Epithelial cell of prostate (primary cell): ENCODE measurements around the gene FAM131C.
A peak's percentile ranks its signal among the peaks of the same experiment; 100 is the strongest.

Experiments used
- DNase-seq: peaks from one replicate; pipeline ENCODE4 v3.0.0-alpha.2; 2011; ENCODE audit warnings: low read depth, low spot score
- H3K27ac ChIP-seq: fragments of 450-650 bp; 2 replicates; pipeline ENCODE4 v1.5.1; 2017; ENCODE audit warnings: mild to moderate bottlenecking

FAM131C gene

DNA sequence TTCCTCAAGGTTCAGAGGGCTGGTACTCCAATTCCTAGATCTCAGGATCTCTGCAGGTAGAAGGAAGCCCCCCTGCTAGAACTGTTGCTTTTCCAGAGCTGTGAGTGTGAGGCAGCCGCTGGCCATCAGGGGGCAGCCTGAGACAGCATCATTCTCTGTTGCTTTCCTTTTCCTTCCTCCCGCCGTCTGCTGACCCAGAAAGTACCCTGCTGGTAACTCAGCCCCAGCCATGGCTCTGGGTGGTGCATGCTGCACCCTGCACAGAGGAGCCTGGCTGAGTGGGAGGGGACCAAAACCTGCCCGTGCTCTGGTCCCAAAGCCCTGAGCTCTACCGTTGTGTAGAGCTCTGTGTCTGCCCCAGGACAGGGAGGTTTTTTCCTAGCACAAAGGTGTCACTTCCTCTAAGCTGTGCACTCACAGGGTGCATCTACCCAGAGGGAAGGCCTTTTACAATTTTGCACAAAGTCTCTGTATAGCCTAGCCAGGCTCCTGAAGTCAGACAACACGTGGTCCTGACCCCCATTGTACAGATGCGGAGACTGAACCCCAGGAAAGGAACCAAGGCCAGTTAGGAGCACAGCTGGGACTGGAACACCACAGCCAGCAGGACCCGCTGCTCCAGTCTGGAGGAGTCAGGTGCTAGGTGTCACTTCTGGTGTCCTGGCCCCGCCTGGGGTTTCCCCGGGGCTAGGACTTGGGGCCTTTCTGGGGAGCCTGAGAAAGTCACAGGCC, 5.6 kb upstream of the FAM131C start:
- H3K27ac ChIP-seq, result no peak overlapping the region
- DNase-seq, result no peak

DNA sequence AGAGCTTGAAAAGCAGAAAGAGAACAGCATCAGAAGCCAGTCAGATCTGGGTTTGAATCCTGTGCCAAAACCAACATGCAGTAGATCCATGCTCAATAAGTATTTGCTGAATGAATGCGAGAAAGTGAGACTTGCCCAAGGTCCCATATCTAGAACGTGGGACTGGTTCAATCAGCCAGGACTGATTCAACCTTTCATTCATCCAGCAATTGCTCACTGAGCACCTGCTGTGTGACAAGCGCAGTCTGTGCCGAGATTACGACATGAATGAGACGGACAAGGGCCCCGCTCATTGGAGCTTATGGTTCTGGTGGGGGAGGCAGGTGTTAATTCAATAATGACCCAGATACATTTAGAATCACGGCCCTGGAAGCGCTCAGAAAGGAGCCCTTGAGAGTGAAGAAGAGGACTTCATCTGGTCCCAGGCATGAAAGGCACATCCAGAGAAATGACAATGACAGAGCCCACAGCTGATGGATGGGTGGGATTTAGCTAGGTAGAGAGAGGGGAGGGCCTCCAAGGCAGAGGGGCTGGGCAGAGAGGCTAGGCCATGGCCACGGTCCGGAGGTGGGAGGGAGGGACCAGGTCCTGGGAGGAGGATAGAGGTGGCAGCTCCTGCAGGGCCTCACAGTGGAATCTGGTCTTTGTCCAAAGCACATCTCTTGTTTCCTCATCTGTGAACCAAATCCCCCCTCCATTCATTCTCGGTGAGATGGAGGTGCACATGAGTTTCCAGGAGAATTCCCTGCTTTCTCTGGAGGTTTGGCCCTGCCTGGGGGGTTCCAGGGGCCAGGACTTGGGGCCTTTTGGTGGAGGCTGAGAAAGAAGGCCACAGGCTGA, 4.2 kb upstream of the FAM131C start:
- DNase-seq, result no peak
- no peak overlapping the region for H3K27ac ChIP-seq

DNA sequence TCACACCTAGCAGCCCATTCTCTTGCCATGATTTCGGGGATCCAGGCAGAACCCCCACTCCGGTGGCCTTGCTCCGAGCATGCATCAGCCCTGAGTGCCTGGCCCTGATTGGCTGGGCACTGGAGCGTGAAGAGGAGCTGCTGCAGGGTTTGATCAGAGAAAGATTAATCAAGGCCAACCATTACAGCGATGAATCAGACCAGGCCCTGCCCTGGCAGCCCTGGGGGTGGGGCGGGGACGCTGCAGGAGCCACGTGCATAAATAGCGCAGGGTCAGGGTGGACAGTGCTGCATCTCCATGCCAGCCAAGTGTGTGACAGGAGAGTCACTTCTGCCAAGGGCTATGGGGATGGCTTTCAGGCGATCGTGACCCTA, 3.4 kb upstream of the FAM131C start:
- DNase-seq, result no peak
- H3K27ac ChIP-seq, result peak overlapping the region; percentile 52

DNA sequence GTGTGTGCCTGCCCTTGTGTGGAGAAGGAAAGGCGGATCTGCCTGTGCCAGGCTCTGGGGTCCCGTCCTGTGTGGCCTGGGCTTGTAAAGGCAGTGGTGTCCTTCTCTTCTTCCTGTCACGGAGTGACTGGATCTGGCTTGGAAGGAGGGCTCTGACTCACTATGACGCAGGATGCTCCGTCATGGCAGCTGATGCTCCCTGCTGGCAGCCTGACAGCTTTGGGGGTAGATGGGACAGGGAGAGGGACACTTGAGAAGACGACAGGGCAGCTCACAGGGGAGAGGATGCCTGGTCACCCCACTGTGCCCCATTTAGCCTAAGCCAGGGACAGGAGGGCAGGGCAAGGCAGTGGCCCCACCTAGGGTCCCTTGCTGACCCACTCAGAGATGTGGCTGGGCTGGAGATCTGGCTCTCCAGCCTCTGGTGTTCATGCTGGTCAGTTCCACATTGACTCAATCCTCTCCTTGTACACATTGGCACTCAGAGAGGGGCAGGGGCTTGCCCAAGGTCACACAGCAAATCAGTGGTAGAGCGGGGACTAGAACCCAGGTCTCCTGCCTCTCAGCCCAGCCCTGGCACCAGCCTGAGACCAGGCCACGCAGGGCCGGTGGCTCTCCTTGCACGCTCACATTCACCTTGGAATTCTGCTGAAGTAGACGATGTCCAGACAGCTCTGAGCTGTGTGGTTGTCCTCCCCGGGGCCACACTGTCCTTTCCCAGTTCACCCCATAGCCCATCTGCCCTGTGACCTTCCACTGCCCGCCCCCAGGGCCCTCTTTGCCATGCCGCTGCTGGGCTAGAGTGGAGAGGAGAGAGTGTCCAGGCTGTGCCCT, 2.8 kb upstream of the FAM131C start:
- DNase-seq, result peak; percentile 55
- peak overlapping the region; percentile 52 for H3K27ac ChIP-seq

DNA sequence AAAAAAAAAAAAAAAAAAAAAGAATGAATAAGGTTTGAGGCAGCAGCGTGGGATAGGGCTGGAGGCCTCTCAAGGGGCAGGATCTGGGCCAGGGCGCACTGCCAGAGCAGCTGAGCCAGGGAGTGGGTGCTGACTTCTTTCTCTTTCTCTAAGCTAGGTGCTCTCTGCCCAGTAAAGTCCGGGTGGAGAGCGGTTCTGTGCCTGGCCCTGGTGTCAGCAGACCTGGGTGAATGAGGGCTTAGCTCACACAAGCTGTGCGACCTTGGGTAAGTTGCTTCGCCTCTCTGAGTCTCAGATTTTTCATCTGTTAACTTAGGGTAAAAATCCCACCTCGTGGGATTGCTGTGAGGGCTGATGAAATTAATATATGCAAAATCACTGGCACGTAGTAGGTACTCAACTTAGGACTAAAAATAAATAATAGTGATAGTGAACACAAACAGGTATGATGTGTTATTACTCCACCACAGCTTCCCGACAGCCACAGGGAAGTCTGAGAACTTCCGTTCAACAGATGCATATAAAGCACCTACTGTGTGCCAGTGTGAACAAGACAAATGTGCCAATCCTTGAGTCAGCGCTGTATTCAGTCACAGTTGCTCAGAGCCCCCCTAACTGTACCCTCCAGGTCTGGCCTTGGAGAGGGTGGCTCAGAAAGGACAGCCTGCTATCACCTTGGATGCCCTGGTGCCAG, 2.0 kb upstream of the FAM131C start:
- peak overlapping the region; percentile 52 for H3K27ac ChIP-seq
- DNase-seq, result no peak

DNA sequence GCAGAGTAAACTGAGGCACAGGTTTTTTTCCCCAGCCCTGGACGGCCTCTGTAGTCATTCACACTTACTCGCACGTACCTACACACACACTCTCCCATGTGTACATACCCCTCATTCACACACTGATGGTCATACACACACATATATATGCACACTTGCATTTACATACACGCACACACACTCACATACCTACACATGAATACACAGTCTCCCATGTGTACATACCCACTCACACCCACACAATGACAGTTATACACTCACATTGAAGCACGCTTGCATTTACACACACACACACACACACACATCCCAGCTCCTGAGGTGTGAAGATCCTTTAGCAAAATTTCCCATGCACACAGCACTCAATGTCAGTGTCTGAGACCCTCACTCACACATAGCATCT, 766 bp upstream of the FAM131C start:
- no peak overlapping the region for H3K27ac ChIP-seq
- DNase-seq, result no peak

DNA sequence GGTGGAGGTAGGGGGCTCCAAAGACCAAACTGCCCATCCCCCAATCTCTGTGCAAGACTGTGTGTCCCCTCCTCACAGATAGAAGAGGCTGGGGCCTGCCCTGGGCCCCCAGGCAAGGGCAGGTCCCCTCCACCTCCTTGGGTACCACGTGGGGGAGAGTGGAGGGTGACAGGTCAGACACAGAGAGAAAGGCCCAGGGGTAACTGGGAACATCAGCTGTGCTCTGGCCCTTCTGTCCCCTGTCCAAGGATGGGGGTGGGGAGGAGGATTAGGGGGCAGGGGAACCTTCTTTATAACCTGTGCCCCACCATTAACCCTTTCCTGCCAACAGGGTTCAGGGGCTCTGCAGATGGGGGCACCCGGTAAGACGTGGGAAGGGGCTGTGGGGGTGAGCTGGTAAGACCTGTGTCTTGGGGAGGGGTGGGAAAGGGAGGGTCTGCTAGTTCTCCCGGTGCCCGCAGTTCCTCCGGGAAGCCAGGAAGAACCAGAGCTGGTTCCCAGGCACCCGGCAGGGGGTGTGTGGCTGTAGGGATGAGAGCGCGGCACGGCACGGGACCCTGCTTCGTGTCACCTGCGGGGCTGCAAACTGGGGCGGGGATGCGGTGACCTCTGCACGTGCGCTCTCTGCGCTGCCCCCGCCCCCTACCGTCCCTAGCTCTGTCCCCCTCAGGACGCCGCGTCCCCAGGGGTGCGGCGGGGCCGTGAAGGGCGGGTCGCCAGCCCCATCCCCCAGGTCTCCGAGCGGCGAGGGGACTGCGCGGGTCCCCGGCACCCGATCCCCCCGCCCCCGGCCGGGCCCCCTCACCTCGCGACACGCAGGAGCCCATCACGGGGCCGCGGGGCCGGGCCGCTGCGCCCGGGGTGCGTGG, 601 bp downstream of the FAM131C start:
- DNase-seq, result no peak
- H3K27ac ChIP-seq, result no peak overlapping the region

DNA sequence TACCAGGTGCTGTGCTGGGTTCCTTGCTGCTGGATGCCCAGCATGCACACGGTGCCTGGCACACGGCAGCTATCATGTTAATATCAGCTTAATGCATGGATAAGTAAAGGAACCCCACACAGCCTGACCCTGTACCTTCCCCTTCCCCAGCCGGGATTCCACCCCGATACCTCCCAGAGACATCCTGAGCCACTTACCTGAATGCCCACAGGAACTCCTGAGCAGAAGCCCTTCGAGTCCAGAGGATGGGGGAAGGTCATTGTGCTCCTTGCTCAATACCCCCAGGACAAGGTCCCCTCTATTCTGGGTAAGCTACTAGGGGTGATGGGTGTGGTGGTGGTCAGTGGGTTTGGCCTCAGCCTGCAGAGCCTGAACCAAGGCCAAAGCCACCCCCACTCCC, 1.4 kb downstream of the FAM131C start:
- no peak for DNase-seq
- H3K27ac ChIP-seq, result no peak overlapping the region

DNA sequence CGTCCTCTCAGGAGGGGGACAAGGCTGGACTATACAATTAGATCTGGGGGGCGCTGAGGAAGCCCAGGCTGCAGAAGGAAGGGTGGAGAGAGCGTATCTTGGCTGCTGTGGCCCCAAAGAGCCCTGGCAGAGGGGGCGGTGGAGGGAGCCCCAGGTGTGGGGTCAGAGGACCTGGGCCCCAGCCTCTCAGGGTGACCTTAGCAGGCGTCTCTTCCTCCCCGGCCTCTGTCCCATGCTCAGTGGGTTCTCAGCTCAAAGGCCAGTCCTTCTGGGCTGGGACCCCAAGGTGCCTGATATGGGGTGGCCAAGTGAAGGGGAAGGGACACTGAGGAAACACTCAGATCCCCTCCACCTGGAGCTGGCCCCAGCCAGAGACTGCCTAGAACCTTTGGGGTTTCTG, 1.8 kb downstream of the FAM131C start:
- no peak overlapping the region for H3K27ac ChIP-seq
- no peak for DNase-seq

DNA sequence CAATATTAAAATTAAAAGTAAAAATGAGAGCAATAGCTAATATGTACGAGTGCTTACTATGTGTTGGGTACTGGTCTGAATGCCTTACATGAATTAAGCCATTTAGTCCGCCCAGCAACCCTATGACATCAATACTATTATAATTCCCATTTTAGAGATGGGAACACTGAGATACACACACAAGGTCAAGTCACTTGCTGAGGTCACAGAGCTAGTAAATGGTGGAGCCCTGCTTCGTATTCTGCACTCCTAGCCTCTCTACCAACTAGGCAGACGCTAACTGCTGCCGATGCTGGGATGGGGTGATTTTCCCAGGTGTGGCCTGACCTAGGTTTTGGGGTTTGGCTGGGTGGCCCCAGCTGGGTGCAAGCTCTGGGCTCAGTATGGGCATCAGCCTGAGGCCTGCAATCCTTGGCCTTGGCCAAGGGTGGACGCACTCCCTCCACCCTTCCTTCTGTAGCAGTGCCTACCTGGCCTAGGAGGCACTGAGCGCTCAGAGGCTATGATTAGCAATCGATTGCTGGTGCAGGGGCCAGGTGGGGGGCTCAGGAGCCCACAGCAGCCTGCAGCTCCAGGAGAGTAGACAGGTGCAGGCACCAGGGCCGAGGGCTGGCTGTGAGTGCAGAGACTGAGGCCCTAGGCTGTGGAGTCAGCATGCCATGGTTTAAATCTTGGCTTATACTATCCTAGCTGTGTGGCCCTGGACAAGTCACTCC, 2.7 kb downstream of the FAM131C start:
- no peak overlapping the region for H3K27ac ChIP-seq
- DNase-seq, result no peak

DNA sequence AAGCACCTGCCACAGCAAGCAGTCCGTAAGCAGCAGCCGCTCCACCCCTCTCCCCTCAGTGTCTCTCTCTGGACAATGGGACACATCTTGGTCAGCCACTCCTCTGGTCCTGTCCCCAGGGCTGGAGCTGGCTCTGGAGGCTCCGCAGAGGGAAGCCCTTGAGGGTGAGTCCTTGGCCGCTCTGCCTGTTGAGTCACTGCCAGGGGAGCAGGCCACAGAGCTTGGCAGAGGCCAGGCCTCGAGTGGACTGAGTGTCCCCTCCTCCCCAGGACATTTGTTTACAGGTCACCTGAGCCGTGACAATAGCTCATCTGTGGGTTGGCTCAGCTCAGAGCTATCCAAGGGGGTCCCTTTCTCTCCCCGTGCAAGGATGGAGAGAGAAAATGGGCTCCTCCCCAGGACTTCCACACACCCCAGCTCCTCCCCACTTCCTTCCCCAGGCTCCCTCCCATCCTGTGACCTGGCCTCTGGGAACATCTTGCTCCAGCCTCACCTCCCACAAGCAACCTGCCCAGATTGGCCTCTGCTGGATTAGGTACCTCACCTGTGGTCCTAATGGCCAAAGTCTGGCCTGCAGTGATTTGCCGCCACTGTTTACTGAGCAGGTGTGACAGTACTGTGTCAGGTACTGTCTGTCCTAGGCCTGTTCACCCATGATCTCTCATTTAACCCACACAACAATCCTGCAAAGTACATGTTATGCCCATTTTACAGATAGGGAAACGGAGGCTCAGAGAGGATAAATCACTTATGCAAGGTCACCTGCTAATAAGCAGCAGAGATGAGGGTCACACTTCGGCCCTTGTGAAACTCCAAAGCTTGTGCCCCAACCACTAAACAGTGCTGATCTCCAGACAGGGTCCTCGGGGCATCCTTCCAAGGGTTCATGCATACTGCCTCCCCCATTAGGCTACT, 4.8 kb downstream of the FAM131C start:
- DNase-seq, result no peak
- H3K27ac ChIP-seq, result no peak overlapping the region

DNA sequence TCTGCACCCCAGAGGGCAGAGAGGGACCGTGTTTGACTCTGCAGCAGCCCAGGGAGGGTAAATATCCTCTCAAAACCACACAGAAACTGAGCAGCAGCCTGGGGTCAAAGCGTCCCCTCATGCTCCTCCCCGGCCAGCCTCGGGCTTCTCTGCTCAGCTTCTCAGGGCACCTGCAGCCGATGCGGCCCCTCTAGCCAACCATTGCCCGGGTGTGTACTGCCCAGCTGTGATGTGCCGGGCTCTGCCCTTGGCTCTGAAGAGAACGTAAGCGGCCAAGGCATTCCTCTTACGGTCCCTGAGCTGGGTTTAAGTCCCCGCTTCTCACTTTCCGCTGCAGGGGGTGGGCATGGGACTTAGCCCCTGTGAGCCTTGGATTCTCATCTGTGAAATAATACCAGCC, 5.5 kb downstream of the FAM131C start:
- H3K27ac ChIP-seq, result no peak overlapping the region
- DNase-seq, result no peak

DNA sequence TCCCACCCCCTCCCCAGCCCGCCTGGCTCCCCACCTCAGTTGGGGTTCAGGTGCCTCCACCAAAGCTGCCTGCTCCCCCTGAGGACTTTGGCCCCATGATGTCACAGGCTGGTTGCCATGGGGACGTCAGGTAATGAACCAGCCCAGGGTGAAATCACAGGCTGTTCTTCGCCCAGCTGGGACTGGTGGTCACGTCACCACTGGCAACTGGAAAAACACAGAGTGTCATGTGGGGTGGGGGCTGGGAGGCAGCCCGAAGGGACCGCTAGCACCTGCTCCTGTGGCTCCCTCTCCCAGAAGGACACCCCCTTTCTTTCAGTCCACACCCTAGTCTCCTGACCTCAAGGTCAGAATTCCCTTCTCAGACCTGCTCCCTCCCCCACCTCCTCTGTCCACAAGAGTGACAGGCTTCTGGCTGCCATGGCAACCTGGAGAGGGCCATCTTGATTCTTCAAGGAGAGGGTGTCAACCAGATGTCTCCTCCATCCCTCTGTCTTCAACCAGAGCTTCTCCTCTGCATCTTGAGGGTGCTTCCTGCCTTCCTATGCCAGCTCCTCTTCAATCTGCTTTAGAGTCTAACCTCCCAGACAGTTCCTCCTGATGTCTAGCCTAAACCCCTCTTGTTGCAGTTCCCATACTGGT, 6.2 kb downstream of the FAM131C start:
- H3K27ac ChIP-seq, result no peak overlapping the region
- DNase-seq, result no peak

DNA sequence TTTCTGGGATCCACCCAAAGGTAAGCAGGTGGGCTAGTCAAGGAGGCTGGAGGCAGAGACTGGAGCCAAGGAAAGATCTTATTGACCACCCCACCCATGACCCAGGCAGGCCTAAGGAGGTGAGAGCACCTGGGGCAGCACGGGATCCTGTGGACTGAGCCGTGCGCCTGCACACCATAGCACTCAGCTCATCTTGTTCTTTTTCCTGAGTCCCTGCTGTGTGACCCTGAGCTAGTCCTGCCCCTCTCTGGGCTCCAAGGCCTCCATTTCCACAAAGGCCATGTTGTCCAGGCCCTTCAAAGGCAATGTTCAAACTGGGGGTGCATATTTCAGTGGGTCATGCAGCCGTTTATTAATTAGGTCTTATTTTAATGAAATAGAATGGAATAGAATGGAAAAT, 7.2 kb downstream of the FAM131C start:
- DNase-seq, result no peak

DNA sequence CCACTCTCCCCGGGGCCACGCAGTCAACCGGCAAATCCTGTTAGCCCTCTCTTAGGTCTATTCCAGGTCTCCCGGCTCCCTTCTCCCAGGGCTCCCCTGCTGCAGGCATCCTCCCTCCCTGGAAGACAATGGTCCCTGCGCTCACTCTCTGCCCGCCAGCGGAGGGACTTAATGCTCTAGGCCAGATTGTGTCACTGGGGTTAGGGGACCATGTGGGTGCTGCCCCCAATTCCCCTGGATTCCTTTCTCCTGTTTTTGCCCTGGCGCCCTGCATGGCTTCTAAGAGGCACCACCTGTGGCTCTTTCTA, 8.2 kb downstream of the FAM131C start:
- DNase-seq, result no peak
- no peak overlapping the region for H3K27ac ChIP-seq

More for the DNA sequence above, 7.2 kb downstream of the FAM131C start:
- no peak overlapping the region for H3K27ac ChIP-seq

DNA sequence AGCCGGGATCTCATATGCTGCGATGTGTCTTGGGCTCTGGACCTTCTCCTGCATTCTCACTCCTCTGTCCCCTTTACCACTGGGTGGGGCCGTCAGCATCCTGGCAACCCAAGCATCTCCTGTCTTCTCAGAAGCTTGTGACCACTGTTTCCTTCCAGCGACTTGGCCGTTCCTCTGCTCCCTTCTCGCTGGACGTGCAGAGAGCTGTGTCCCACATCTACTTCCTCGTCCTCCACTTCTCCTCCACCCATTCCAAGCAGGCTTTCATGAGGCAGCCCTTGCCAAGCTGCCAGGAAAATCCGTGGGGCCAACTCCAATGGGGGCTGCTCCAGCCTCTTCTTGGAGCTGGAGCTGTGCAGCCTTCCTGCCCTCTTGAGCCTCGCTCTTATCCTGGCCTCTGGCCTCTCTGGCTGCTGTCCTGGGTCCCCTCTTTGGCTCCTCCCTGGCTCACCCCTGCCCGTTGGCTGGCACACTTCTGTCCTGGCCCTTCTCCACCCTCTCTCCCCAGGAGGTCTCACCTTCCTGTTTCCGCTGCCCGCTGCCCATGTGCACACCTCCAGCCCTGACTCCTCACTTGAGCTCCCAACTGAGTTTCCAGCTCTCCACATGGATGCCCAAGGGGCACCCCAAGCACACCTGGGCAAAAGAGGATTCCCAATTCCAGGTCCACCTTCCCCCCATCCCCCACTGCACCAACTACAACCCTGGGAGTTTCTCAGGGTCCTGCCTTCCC, 8.7 kb downstream of the FAM131C start:
- H3K27ac ChIP-seq, result no peak overlapping the region
- DNase-seq, result no peak

DNA sequence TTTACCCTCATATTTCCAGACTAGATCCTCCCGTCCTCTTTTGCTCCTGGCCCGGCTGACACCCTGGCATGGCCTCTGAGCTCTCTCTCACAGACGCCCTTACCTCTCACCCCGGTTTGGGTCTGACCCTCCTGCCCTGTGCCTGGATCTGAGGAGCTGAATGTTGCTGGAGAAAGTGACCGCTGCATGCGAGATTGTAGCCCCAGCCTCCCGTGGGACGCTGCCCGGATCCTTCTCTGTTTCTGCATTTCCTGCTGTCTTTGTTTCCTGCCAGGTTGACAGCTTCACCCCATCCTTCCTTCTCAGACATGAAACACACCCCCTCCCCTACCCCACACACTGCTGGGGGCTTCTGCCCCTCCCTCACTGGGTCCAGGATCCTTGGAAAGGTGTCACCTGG, 9.5 kb downstream of the FAM131C start:
- no peak for DNase-seq
- H3K27ac ChIP-seq, result no peak overlapping the region
